Measurements from ENCODE around the gene EMILIN3. TPM values are rescaled to one million over a fixed set of nuclear protein-coding genes. Genes with fewer than 3 reads are reported as not detected.

Gene EMILIN3
- total RNA-seq, 2 donors from 2014 or later = 0.14 to 0.27 TPM

DNA sequence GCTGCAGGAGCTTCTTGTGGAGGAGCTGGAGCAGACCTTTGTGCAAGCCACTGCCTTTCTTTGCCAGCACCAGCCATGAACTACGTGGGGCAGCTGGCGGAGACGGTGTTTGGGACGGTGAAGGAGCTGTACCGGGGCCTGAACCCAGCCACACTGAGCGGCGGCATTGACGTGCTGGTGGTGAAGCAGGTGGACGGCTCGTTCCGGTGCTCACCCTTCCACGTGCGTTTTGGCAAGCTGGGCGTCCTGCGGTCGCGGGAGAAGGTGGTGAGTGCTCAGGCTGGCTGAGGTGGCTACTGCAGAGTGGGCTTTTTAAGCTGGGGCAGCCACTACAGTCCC is 20.9 kb downstream of the EMILIN3 start:
- Histone ChIP-seq H3K27ac (no peak overlapping the region), H3K4me3 (no peak overlapping the region), H3K9me3 (no peaks in the 10 kb centered on the region), H3K4me1 (ENCODE audit: control insufficient read depth in 1 of 2, low read depth in 2 of 2) (peaks cover 0 to 7% of the 10 kb centered on the region in 2 donors), H3K36me3 (peaks cover 9% of the 10 kb centered on the region), H3K27me3 (replicated peaks; ENCODE audit: insufficient read depth) (no peaks in the 10 kb centered on the region)
- no peak for DNase-seq (ENCODE audit: low spot score)
- TF ChIP-seq, protein P1, sequence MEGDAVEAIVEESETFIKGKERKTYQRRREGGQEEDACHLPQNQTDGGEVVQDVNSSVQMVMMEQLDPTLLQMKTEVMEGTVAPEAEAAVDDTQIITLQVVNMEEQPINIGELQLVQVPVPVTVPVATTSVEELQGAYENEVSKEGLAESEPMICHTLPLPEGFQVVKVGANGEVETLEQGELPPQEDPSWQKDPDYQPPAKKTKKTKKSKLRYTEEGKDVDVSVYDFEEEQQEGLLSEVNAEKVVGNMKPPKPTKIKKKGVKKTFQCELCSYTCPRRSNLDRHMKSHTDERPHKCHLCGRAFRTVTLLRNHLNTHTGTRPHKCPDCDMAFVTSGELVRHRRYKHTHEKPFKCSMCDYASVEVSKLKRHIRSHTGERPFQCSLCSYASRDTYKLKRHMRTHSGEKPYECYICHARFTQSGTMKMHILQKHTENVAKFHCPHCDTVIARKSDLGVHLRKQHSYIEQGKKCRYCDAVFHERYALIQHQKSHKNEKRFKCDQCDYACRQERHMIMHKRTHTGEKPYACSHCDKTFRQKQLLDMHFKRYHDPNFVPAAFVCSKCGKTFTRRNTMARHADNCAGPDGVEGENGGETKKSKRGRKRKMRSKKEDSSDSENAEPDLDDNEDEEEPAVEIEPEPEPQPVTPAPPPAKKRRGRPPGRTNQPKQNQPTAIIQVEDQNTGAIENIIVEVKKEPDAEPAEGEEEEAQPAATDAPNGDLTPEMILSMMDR (IDR thresholded peaks at IDR 0.05) = no peak
- no peak for ATAC-seq (ENCODE audit: insufficient number of reproducible peaks, low FRiP score, low read depth)

- ATAC-seq (ENCODE audit: insufficient number of reproducible peaks, low FRiP score, low read depth) = no peak
- DNase-seq (ENCODE audit: low spot score) = no peak
- no peak overlapping the region for H3K4me3 ChIP-seq
- TF ChIP-seq, protein P1 (IDR thresholded peaks at IDR 0.05) = no peak
- peaks cover 0 to 10% of the 10 kb centered on the region in 2 donors for H3K4me1 ChIP-seq (ENCODE audit: control insufficient read depth in 1 of 2, low read depth in 2 of 2)
- no peak overlapping the region for H3K27ac ChIP-seq
- H3K27me3 ChIP-seq (replicated peaks; ENCODE audit: insufficient read depth) = no peaks in the 10 kb centered on the region
- H3K9me3 ChIP-seq = no peaks in the 10 kb centered on the region
- peaks cover 3% of the 10 kb centered on the region for H3K36me3 ChIP-seq
These were observed 21.5 kb downstream of the EMILIN3 start for GRCh38 chr20:41344938-41345728.

DNA sequence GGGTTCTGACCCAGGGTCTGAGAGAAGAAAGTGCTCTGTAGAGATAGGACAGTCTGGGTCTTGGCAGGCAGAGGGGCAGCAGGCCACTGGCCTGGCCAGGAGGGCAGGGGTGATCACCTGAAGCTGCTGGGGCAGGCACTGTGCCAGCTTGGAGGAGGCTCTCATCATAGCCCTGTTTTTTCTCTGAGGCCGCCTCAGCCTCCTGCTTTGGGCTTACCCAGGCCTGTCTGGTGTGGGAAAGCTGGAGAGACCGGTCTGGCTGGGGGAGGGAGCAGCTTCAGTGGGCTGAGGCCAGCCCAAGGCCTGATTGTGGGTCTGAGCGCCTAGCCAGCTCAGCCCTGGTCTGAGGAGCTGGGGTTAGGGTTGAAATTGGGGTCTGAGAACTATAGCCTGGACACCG is 22.1 kb downstream of the EMILIN3 start:
- TF ChIP-seq, protein P1 (IDR thresholded peaks at IDR 0.05) = no peak
- DNase-seq (ENCODE audit: low spot score) (no peak), ATAC-seq (ENCODE audit: insufficient number of reproducible peaks, low FRiP score, low read depth) (no peak)
- H3K4me3 ChIP-seq = no peak overlapping the region
- no peak overlapping the region for H3K27ac ChIP-seq
- peaks cover 3 to 16% of the 10 kb centered on the region in 2 donors for H3K4me1 ChIP-seq (ENCODE audit: control insufficient read depth in 1 of 2, low read depth in 2 of 2)
- H3K36me3 ChIP-seq = no peaks in the 10 kb centered on the region
- H3K27me3 ChIP-seq (replicated peaks; ENCODE audit: insufficient read depth) = no peaks in the 10 kb centered on the region
- no peaks in the 10 kb centered on the region for H3K9me3 ChIP-seq

DNA sequence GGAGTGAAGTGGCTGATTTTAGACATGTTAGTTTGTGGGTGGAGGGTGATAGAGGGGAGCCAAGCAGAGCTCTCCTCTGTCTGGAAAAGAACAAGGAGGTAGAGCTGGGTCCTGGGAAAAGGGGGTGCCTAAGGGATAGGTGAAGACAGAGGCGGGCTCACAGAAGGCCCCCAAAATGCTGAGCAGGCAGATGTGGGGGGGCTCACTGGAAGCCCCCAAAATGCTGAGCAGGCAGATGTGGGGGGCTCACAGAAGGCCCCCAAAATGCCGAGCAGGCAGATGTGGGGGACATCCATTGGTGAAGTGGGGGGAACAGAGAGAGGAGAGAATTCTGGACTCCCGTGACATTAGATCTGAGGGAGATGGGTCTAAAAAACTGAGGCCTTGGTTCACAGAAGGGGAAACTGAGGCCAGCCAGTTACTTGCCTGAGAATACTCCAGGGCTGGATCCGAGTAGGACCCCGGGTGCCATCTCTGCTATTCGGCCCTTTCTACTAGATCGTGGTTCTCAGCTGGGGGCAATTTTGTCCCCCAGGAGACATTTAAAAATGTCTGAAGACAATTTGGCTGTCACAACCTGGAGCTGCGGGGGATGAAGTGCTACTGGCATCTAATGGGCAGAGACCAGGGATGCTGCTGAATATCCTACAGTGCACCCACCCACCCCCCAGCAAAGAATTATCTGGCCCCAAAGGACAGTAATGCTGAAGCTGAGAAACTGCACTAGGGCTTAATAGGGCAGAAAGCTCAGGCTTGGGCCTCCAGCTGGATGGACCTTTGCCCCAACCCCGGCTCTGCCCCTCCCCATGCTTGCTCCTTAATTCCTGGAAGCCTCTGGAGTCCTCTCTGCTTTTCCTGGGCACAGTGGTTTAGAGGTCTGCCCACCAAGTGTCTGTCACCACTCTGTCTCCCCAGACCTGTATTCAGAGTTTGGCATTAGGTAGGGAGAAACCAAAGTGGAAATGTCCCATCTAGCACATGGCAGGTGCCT is 23.8 kb downstream of the EMILIN3 start:
- no peaks in the 10 kb centered on the region for H3K9me3 ChIP-seq
- H3K36me3 ChIP-seq = no peaks in the 10 kb centered on the region
- no peak overlapping the region for H3K27ac ChIP-seq
- H3K4me1 ChIP-seq (ENCODE audit: control insufficient read depth in 1 of 2, low read depth in 2 of 2) = peaks cover 3 to 22% of the 10 kb centered on the region in 2 donors
- no peaks in the 10 kb centered on the region for H3K27me3 ChIP-seq (replicated peaks; ENCODE audit: insufficient read depth)
- H3K4me3 ChIP-seq = no peak overlapping the region
- DNase-seq (ENCODE audit: low spot score) = no peak
- TF ChIP-seq, protein P1 (IDR thresholded peaks at IDR 0.05) = no peak
- ATAC-seq (ENCODE audit: insufficient number of reproducible peaks, low FRiP score, low read depth) = no peak
